Measurements from ENCODE around the gene MED25.

Gene MED25

DNA sequence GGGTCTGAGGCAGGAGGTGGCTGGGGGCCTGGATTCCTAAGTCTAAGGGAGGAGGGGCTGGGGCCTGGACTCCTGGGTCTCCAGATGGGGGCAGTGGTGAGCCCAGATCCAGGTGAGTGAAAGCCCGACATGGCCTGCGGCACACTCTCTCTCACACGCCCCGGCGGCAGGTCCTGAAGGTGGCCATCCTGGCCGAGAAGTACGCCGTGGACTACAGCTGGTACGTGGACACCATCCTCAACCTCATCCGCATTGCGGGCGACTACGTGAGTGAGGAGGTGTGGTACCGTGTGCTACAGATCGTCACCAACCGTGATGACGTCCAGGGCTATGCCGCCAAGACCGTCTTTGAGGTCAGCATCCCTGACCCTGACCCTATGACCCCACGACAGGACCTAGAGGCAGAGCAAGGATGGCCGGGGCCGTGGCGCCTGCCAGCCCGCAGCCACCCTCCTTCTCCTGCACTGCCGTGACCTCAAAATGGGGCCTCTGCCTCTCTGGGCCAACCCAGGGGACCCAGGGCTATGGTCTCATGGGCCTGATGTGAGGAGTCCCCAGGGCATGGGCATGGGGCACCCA lies 18.2 kb upstream of the MED25 start:
- DNase-seq, result no peak

DNA sequence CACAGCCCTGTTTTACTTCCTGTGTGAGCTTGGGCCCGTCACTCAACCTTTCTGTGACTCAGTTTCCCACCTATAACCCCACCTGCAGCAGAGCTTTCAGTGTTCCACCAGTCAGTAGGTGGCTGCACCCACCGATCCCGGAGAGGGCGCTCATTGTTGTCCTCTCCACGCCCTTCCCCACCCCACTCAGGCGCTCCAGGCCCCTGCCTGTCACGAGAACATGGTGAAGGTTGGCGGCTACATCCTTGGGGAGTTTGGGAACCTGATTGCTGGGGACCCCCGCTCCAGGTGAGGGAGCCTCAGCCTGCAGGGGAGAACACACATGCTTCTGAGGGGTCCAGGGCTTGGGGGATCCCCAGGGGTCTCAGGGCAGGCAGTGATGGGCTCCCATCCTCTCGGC lies 17.3 kb upstream of the MED25 start:
- no peak for DNase-seq

DNA sequence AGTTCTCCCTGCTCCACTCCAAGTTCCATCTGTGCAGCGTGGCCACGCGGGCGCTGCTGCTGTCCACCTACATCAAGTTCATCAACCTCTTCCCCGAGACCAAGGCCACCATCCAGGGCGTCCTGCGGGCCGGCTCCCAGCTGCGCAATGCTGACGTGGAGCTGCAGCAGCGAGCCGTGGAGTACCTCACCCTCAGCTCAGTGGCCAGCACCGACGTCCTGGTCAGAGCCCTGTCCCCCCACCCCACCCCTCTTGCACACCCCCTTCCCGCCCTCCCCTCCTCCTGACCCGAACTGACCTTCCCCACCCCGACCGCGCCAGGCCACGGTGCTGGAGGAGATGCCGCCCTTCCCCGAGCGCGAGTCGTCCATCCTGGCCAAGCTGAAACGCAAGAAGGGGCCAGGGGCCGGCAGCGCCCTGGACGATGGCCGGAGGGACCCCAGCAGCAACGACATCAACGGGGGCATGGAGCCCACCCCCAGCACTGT lies 16.6 kb upstream of the MED25 start:
- DNase-seq, result no peak

DNA sequence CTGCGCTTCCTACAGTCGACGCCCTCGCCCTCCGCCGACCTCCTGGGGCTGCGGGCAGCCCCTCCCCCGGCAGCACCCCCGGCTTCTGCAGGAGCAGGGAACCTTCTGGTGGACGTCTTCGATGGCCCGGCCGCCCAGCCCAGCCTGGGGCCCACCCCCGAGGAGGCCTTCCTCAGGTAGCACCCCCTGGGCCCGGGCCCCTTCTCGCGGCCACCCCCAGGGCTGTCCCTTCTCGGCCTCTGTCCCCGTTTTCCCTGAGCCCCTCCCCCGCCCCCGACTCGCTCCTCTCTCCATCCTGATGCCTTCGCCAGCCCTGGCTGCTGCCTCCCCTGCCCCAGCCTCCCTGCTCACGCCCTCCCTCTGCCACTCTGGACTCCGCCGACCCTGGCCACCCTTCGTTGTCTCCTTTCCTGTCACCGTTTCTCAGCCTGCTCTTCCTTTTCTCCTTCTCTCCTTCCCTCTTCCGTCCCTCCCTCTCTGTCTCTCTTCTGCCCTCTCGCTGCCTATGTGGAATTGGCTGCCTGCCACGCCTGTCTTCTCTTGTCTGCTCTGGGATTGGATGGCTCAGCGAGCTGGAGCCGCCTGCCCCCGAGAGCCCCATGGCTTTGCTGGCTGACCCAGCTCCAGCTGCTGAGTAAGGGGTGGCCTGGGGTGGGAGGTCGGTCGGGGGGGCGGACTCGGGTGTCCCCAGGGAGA lies 16.0 kb upstream of the MED25 start:
- no peak for DNase-seq

DNA sequence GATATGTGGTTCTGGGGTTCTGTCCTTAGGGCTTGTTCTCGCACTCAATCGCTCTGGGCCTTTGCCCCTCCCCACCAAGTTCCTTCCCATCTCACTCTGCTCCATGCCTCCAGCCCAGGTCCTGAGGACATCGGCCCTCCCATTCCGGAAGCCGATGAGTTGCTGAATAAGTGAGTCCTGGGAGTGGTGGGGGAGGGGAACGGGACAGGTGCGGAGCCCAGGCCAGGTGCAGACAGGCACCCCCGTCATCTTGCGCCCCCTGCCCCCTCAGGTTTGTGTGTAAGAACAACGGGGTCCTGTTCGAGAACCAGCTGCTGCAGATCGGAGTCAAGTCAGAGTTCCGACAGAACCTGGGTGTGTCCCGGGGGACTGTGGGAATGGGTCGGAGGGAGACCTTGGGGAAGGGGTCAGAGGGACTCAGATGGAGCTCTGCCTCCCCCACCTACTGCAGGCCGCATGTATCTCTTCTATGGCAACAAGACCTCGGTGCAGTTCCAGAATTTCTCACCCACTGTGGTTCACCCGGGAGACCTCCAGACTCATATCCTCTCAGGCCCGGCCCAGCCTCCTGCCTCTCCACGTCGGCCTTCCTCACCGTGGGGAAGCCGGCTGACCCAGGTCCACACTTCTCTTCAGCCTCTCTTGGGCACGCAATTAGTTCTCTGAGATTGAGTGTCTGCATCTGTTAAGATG lies 15.1 kb upstream of the MED25 start:
- no peak for DNase-seq

DNA sequence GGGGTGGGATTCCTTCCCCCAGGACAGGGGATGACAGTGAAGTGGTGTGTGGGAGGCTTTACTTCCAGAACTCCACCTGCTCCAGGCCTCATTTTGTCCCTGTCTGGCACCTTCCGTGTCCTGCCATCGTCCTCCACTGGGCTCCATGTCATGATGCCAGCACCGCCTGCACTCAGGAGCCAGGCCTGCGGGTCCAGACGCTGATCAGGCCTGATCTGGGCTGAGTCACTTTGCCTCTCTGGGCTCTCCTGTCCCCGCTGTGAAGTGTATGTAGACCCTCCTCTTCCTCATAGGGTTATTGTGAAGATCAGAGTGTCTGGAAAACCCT lies 14.6 kb upstream of the MED25 start:
- no peak for DNase-seq

DNA sequence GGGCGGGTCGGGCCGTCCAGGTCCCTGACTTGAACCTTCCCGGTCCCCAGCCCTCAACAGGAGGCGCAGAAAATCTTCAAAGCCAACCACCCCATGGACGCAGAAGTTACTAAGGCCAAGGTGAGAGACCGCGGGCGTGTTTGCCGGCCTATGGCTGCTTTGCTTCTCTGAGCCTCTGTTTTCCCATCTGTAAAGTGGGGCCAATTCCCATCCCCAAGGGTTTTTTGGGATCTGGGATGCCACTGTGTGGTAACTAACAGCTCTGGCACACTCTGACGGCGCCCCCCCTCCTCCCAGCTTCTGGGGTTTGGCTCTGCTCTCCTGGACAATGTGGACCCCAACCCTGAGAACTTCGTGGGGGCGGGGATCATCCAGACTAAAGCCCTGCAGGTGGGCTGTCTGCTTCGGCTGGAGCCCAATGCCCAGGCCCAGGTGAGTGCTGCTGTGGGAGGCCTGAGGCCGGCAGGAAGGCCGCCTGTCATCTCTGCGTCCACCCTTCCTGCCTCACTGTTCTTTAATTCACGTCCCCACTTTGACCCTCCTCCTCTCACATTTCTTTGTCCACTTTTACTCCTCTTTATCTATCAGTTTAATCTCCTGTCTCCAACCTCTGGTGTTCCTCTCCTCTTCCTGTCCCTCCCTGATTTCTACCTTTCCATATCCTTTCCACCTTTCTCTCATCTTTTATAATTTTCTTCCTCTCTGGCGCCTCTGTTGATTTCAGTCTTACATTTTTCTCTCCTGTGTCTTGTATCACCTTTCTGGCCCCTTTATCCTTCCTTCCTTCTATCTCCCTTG lies 12.1 kb upstream of the MED25 start:
- DNase-seq, result no peak

DNA sequence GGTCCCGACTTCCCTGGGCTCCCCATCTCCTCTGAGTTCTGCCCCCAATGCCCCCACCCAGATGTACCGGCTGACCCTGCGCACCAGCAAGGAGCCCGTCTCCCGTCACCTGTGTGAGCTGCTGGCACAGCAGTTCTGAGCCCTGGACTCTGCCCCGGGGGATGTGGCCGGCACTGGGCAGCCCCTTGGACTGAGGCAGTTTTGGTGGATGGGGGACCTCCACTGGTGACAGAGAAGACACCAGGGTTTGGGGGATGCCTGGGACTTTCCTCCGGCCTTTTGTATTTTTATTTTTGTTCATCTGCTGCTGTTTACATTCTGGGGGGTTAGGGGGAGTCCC lies 11.5 kb upstream of the MED25 start:
- DNase-seq, result no peak

DNA sequence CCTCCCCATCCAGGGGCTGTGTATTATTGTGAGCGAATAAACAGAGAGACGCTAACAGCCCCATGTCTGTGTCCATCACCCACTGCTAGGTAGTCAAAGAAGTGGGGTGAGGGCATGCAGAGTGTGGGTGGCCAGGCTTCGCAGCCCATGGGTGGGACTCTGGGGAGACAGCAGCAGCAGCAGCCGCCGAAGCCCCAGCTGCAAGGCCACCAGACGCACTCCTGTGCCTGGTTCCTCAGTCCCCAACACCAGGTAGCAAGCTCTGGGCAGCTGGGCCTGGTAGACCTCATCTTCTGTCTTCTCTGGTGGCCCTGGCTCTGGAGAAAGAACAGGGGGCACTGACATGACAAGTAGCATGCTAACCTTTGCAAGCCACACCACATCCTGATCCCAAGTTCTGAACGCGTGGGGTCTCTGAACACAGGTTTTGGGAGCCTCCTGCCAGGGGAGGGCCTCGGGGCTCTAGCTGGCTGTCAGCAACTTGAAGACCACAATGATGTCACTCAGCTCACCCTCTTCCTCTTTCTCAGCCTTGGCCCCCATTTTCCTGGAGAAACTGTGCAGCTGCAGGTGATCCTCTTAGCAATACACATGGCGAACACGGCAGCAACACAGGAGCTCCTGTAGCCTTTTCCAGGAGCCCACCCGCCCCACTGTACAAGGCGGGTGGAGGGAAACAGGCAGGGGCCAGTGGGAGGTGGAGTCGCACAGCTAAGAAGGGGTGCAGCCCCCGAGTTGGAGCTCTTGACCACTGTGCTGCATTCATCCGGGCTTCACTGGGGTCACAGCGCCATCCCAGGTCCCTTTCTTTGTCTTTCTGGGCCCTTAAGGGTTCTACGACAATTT lies 10.8 kb upstream of the MED25 start:
- no peak for DNase-seq

DNA sequence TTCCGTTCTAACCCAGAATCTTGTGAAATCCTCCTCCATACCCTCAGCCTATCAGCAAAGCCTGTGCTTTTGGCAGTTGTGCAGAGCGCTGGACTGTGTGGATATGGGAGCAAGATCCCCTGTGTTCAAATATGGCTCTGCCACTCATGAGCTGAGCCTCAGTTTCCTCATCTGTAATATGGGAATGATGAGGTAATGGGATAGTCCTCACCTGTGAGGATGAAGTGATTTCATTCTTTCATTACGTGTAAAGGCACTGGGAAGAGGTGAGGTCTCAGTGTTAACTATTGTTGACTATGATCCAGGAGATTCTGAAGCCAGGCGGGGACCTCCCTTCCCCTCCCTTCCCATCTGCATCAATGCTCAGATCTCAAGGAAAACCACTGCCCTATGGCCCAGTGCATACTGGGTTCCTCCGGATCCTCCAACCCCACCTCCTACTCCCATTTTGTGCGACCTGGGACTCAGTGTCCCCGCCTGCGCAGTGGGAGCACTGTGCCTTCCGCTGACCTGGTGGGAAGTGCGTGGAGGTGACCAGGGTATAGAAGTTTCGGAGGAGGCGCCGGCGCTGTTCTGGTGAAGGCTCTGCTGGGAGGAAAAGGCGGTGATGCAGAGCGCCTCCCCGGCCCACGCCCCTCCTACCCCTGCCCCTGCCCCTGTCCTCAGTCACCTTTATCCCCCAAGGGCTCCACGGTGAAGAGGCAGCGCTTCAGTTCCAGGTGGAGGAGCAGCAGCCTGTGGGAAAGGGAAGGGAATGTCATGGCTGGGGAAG lies 10.0 kb upstream of the MED25 start:
- DNase-seq, result no peak

DNA sequence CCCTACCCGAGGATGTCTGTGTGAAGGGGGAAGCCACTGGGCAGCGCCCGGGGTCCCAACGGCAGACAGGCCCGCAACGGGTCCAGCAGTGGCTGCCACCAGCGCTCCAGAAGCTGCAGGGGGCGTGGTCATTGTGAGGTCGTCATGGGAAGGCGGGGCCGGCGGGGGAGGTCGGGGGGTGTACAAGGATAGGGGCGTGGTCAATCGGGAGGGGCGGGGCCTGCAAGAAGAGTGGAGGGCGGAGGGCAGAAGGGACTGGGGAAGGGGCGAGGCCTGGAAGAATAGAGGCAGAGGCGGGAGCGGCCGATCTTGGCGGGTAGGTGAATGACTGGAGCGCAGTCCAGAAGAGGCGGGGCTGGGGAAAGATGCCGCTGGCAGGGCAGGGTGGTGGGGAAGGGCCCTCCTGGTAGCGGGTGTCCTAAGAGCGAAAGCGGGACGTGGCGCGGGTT lies 9.4 kb upstream of the MED25 start:
- DNase-seq, result peak in 1 of 2 experiments; percentile 46

DNA sequence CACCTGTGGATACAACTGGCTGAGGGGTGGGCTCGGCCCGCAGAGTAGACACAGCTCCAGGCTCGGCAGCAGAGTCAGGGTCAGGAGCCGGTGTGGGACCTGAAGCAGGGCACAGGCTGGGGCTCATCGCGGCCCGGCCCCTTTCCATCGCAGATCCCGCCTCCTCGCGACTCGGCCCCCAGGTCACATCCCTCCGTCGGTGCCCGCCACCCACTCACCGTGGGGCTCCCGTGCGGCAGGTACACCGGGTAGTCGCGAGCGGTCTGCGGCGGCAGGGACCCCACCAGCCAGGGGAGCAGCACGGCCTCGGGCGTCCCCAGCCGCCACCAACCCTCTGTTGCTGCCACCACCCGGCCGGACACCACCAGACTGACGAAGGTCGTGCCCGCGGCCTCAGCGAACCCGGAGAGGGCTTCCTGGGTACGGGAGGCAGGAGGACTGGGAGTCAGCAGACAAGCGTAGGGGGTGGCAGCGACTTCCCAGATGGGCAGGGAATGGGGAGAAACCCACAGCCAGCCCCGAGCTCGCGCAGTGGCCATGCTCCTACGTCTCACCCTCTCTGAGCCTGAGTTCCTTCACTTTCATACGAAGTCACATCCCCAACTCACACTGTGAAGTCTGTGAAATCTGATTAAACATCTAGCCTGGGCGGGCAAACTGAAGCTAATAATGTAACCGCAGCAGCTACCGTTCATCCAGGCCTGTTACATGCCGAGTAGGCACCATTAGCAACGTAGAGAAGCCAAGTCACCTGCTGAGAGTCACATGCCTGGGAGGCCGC lies 8.7 kb upstream of the MED25 start:
- DNase-seq, result no peak

DNA sequence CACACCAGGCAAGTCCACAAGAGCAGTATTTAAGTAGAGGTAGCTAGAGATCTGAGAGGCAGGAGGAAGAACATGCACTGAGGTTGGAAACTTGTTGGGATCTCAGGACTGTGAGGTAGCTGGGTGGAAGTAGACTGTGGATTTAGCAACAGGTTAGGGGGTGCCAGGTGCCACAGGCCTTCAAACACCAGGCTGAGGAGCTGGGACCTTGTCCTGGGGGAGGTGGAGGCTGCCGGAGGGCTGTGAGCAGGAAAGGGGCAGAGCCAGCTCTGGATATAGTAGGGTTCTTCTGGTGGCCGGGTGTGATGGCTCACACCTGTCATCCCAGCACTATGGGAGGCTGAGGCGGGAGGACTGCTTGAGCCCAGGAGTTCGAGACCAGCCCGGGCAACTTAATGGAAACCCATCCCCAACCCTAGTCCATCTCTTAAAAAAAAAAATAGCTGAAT lies 8.1 kb upstream of the MED25 start:
- no peak for DNase-seq

DNA sequence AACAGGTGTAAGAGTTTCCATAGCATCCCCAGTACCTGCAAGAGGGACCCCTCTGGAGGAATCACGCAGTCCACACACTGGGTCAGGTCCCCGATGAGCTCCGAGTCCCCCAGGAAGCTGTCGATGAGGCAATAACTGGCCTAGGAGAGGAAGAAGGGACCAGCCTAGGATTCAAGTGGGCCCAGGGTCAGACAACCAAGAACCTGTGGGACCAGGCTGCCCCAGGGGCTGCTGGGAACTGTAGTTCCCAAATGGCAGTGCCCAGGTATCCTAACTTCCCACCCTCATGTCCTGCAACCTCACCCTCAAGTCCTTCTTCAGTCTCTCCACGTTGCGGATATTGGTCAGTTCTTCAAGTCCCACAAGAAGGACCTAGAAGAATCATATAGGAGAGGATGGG lies 6.8 kb upstream of the MED25 start:
- no peak for DNase-seq

DNA sequence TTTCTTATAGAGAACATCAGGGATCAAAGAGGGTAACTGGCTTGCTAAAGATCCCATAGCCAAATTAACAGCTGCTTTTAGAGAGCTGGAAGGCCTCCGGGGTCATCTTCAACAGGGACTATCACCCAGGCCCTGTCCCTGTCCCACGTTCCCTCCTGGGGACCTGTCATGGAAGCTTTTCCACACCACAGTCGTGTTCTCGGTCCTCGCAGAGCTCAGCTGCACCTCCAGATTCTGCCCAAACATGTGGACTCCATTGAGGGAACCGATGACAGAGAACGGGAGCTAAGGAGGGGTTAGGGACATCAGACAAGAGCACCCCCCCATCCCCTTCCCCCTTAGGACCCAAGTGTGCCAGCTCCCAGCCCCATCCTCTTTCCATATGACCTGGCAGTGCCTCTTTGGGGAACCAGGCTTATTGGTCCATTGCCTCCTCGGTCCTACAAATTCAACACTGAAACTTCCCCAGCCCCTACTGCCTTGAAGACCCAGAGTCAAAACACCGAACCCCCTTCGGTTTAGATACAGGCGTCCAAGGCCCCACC lies 5.6 kb upstream of the MED25 start:
- DNase-seq, result no peak

DNA sequence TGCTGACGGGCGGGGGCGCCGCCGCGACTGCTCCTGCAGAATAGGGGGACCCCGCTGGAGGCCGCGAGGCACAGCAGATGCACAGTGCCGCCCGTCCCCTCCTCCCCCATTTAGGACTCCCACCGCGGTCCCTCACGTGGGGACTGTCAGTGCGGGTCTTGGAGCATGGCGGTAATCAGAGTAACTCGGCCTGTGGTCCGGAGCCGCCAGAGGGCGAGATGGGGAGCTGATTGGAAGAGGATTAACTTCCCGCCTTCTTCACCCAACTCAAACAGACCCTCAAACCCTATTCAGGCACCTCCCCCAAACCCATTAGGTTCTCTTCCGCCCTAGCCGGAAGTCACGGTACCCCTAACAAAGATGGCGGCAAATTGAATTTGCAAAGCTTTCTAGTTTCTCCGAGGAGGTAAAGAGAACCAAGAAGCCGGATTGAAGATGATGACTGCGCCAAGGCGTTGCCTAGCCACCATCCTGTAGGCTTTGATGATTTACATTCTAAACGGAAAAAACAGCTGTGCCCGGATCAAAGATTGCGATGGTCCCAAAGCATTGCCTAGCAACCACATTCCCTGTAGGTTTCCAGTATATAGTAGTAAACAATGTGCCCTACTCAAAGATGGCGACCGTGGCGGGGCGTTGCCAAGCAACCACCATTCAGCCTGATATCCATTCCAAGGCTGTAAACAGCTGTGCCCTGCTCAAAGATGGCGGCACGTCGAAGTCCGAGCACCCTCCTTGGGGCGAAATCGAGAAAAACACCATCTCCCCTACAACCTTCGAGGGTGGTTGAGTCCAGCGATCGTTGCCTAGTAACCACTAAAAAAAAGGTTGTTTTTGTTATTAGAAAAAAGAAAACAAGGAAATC lies 4.9 kb upstream of the MED25 start, which contains the start of gene FUZ:
FUZ (minus strand) TSS at position 296 of the 865 bp plus-strand sequence; CDS start at position 110, 186 bp downstream.
- DNase-seq, result peak; percentile 99

DNA sequence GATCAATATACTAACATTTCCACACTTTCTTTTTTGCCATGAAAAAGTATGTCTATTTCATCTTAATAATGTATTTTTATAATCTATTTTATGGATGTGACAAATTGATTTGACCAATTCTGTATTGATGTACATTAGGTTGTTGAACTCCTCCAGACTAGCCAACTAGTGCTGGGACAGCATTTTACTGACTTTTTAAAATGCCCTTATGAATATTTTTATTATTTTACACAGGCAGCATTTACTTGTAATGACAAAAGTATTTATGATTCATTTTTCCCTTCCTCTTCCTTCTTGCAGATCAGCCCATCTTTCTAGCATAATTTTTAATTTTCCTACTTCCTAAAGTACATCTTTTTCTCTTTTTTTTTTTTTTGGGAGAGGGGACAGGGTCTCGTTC lies 4.1 kb upstream of the MED25 start:
- DNase-seq, result no peak

DNA sequence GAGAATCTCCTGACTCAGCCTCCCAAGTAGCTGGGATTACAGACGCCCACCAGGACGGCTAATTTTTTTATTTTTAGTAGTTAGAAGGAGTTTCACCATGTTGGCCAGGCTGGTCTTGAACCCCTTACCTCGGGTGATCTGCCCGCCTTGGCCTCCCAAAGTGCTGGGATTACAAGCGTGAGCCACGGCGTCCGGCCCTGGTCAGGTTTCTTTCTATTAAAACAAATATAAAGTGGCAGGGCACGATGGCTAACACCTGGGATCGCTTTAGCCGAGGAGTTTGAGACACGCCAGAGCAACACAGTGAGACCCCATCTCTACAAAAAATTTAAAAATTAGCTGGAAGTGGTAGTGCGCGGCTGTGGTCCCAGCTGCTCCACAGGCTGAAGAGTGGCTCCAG lies 1.5 kb upstream of the MED25 start:
- DNase-seq, result no peak

DNA sequence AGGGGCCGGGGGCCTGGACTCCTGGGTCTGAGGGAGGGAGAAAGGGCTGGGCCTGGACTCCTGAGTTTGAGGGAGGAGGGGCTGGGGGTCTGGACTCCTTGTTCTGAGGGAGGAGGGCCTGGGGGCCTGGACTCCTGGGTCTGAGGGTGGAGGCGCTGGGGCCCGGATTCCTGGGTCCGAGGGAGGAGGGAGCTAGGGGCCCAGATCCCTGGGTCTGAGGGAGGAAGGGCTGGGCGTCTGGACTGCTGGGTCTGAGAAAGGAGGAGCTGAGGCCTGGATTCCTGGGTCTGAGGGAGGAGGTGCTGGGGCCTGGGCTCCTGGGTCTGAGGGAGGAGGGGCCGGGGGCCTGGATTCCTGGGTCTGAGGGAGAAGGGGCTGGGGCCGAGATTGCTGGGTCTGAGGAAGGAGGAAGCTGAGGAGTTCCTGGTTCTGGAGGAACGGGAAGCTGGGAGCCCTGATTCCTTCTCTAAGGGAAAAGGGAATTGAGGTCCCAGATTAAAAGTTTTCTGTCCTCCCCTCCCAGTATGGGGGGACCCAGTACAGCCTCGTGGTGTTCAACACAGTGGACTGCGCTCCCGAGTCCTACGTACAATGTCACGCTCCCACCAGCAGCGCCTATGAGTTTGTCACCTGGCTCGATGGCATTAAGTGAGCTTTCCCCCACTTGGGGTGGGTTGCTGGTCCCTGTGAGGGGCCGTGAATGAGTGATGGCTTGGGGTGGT lies 721 bp downstream of the MED25 start:
- no peak for DNase-seq
